Fibroblast of skin of right quadriceps (primary cell): ENCODE data around the gene RALGPS2.
"Not testable (repeated sequence)": the region's sequence is repeated elsewhere in the genome, so short reads cannot be mapped to it uniquely, and the experiment has no call there.

Source experiments
- DNase-seq: peaks from one replicate; pipeline ENCODE4 v3.0.0-alpha.2; 2013

RALGPS2 gene

DNA sequence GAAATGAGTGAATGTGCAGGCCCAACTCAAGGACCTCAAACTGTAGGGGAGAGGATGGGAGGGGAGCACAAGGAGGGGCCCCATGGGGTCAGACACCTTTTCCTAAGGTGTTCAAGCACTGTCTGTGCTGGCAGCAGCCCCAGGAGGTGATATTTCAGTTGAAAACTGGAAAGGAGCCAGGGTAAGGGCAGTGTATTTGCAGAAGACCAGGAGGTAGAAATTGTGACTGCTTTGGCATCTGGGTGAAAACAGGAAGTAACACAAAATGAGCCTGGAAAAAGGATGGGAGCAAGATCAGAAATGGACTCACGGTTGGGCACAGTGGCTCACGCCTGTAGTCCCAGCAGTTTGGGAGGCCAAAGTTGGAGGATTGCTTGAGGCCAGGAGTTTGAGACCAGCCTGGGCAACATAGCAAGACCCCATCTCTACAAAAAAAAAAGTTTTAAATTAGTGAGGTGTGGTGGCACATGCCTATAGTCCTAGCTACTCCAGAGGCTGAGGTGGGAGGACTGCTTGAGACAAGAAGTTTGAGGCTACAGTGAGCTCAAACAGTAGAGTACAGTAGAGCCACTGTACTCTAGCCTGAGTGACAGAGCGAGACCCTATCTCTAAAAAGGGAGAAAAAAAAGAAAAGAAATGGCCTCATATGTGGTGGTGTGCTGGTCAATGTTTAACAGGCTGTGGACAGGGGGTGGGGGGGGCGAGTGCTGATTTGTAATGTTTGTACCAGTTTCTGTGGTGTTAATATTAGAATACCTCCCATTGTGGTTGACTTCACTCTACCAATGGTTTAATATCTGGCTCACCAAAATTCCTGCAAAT lies 222.0 kb downstream of the RALGPS2 start:
- DNase-seq, result no peak

DNA sequence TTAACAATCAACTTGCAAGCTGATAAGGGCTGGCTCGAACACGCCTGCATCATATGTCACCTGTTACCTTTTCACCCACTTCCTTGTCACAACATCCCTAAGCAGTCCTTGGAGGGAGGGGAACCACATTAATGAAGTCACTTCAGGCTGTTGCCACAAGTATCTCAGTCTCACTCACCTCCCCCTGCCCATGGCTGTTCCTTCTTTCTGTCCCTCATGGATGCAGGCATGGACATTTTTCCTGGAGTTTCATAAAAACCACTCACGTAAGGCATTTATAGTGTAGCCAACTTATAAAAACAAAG lies 222.6 kb downstream of the RALGPS2 start:
- no peak for DNase-seq

DNA sequence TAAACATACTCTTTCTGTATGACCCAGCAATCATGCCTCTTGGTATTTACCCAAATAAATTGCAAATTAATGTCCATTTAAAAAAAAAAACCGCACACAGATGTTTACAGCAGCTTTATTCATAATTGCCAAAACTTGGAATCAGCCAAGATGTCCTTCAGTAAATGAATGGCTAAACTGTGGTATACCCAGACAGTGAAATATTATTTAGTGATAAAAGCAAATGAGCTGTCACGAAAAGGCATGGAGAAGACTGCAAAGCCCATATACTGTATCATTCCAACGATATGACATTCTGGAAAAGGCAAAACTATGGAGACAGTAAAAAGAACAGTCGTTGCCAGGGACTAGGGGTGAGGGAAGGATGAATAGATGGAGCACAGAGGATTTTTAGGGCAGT lies 223.6 kb downstream of the RALGPS2 start:
- no peak for DNase-seq

DNA sequence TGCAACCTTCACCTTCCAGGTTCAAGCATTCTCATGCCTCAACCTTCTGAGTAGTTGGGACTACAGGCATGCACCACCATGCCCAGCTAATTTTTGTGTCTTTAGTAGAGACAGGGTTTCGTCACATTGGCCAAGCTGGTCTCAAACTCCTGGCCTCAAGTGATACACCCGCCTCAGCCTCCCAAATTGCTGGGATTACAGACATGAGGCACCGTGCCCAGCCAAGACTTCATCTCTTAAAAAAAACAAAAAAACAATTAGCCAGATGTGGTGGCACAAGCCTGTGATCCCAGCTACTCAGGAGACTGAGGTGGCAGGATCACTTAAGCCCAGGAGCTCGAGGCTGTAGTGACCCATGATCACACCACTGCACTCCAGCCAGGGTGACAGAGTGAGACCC lies 224.8 kb downstream of the RALGPS2 start:
- not testable (repeated sequence) for DNase-seq

DNA sequence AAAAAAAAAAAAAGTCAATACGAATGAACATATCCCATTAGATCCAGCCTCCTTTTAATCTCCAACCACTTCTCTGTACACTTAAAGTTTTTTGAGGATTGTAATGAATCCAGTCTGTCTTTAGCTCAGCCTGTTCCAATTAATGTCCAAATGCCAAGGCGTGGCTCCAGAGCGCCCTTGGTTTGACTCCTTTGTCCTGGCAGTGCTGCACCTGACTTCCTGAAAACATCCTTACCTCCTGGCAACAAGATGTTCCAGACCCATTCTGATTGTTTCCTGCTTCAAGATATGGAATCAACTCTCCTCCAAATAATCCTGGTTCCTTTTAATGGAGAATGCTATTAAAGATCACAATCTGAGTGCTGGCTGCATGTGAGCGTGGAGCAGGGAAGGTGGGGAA lies 226.6 kb downstream of the RALGPS2 start:
- DNase-seq, result no peak

DNA sequence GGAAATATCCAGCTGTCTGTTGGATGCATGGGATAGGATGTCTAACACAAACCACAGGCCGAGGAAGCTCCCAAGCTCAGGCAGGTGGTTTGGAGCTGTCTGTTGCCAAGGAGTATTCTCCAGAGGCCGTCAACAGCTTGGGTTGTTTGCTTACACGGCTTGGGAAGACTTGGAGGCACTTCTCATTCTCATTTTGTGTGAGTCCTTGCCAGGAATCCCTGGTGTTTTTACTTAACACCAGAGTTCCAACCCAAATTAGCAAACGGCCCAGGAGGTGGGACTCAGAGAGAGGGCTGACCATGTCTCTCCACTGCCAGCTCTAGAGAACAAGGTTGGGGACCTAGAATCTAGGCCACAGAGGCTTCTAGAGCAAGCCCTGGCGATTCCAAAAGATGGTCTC lies 228.0 kb downstream of the RALGPS2 start:
- DNase-seq, result peak; percentile 43

DNA sequence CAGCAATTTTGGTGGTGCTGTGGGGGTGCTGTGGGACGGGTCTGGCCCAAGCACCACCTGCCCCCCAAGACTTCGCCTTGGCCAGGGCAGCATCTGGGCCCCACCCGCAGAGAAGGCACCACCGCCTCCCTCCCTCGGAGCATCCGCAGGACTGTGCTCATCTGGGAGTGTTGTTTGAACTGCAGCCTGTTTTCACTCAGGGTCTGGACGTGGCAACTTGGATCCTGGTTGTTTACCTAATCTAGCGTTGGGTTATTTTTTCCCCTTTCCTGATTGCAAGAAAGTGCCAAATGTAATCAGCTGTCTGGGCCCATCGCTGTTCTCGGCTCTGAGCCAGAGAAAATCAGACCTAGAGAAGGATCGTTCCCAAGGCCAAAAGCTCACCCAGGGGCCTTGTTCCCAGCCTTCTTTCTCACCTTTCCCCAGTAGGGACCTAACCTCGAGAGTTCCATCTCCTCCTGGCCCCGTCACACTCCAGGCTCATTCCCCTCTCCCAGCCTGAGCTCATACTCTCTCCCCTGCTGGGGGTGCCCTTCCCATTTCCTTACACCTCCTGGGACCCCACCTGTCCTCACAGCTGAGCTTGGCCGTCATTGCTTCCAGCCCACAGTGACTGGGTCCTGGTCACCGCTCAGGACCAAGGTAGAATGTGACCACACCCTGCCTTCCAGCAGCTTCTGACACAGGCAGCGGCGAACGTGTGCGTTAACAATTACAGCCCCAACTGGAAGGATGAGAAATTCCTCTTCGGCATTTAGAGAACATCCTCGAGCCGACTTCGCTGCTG lies 228.7 kb downstream of the RALGPS2 start:
- DNase-seq, result no peak

DNA sequence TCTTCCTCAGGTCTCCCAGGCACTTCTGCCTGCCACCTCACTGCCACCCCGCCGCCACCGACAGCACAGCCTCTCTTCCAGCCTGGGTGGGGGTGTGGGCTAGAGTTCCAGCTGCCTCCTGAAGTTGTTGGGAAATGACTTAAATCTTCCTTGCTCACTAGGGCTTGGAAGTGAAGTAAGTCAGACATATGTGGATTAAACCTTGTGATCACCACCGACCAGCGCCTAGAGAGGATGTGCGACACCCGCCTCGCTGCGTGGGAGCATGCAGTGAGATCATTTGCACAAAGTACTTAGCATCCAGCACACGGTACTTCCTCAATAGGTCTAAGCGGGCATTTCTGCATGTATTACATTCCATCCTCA lies 229.3 kb downstream of the RALGPS2 start:
- DNase-seq, result no peak

DNA sequence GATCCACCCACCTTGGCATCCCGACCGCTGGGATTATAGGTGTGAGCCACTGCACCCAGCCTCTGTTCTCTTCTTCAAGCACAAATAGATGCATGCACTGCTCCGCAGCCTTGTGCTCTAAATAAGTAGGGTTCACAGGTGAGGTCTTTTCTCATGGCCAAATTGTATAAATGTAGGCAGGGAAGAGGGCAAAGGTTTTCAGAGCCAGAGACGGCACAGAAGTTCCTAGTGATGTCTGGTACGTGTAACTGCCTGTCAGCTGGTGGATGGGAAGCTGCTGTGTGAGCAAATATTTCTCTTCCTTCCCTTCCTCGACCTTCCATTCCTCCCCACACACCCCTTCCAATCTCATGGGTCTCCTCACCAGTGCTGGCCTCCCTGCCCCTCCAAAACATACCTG lies 229.9 kb downstream of the RALGPS2 start:
- DNase-seq, result no peak

DNA sequence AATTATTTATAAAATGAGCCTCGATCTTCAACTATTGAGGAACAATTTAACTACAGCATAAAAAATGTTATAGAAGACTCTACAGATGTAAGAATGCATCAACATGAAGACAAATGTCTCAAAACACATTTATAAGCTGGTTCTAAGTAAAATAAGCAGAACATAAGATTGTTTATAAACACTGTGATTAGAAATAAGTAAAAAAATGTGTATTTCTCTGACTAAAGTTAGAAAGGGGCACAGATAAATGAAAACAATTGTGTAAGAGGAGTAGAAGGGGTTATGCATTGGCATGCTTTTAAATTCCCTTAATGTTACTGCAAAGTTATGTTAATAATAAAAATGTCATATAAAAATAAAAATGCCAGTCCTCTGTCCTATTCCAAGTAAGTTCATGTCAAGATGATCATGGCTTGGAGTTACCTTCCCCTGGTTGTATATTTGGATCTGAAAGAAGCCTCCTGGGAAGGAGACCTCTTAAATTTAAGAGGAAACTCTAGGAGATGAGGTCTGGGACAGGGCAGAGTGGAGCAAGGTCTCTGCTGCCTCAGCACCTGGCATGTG lies 230.4 kb downstream of the RALGPS2 start:
- no peak for DNase-seq

DNA sequence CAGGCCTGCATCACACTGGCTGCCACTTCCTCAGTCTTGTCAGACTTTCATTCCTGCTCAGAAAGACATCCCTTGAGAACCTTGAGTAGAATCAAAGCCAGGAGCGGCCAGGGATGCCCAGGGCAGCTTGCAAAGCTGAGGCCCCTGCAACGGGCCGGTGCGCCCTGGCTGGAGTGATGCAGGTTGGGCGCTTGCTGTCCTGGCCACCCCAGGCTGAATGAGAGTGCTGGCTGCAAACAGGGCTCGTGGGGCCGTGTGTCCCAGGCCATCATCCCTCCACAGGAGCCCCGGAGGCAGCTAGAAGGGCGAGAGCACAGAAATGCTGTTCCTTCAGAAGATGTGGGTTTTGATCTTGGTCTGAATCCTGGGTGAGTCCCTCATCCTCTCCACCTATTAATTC lies 233.4 kb downstream of the RALGPS2 start:
- DNase-seq, result no peak

DNA sequence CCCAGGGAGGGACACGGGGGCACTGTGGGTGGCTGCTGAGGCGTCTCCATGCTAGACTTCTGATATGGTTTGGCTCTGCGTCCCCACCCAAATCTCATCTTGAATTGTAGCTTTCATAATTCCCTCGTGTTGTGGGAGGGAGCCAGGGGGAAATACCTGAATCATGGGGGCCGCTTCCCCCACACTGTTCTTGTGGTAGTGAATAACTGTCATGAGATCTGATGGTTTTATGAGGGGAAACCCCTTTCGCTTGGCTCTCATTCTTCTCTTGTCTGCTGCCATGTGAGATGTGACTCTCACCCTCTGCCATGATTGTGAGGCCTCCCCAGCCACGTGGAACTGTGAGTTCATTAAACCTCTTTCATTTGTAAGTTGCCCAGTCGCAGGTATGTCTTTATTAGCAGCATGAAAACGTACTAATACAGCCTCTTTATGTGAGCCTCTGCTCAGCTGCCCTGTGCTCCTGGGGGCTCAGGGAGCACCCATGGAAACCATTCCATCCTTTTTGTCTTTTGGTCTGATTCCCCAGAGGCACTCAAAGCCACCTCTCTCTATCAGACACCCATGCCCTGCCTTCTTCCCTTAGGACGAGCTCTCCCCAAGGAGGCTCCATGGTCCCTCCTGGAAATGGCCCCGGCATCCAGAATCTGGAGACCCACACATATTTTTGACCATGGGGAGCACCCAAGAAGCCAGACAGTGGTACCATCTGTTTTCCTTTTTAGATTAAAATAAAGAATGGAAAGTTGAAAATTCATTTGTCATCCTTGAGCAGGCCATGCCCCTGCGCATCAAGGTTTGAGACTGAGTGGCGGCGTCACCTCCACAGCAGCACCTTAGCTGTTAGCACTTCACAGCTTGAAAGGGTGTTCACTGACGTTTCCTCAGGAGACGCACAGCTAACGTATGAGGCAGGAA lies 234.8 kb downstream of the RALGPS2 start:
- DNase-seq, result no peak

DNA sequence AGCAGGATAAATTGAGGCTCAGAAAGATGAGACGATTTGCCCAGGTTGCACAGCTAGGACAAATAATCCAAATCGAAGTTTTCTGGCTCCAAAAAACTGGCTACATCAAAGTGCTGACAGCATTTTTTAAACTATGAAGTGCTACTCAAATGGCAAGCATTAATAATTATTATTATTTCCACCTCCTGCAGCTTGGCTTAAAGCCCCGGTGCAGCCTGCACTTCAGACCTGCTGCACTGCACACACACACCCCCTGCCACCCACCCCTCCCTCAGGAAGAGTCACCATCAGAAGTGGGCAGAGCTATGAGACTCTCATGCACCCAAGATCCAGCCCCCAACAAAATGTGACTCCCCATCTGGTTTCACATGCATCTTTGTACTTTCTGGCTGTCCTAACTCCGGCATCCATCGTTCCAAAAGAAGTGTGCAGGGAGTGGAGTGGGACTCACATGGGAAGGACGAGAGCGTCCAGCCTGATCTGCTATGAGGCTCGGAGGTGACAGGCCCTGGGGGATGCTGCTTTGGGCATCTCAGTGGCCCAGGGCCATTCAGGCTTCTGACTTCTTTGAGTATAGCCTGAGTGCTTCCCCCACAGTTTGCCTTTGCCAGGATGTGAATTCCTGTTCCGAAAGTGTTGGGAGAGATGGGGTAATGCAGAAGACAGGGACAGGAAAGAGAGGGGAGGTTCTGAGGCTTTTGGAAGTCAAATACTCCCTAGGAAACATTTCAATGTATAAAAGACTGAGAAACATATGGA lies 235.6 kb downstream of the RALGPS2 start:
- no peak for DNase-seq

DNA sequence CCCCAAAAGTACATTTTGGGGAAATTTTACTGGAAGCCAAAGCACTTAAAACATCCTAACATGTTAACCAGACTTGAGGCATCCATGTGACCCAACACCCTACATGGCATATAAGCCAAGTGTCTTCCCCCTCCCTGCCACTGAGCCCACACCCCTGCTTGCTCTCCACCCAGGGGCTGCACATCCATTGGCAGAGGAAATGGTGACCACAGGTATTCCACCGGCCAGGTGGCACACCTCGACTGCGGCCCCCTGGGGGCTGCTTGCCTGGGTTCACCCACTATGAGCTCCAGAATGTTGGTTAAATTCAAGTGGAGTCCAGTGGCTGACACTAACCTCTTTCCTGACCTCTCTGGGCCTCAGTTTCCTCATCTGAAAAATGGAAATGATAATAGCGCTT lies 236.3 kb downstream of the RALGPS2 start:
- DNase-seq, result no peak

DNA sequence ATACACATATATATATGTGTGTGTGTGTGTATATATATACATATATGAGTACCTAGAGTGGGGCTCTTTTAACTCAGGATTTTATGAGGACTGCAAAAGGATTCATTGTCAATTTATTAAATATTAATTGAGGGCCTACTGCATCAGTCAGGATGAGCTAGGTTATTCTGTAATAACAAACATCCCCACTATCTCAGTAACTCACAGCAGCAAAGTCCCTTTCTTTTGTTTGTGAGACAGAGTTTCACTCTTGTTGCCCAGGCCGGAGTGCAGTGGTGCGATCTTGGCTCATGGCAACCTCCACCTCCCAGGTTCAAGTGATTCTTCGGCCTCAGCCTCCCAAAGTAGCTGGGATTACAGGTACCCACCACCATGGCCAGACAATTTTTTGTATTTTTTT lies 236.8 kb downstream of the RALGPS2 start:
- no peak for DNase-seq

DNA sequence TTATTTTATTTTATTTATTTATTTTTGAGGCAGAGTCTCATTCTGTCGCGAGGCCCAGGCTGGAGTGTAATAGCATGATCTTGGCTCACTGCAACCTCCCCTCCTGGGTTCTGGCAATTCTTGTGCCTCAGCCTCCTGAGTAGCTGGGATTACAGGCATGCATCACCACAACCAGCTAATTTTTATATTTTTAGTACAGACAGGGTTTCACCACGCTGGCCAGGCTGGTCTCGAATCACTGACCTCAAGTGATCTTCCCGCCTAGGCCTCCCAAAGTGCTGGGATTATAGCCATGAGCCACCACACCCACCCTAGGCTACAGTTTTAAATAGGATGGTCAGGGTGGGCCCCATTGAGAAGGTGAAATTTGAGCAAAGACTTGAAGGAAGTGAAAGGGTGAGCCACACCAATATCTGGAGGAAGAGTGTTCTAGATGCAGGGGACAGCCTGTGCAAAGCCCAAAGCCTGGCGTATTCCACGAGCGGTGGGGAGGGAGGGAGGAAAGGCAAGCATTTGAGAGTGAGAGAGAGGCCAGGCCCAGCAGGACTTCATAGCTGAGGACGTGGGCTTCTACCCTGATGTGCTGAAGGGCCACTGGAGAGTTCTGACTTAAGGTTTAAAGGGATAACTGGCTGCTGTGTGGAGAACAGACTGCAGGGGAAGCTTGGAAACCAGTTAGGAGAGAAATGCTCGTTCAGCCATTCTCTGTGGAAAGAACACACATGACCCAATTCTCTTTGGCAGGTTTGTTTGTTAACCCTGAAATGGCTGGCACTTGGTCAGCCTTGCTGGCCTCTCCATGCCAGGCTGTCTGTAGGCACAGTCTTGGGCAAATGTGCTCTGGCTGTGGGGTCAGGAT lies 238.0 kb downstream of the RALGPS2 start:
- no peak for DNase-seq

DNA sequence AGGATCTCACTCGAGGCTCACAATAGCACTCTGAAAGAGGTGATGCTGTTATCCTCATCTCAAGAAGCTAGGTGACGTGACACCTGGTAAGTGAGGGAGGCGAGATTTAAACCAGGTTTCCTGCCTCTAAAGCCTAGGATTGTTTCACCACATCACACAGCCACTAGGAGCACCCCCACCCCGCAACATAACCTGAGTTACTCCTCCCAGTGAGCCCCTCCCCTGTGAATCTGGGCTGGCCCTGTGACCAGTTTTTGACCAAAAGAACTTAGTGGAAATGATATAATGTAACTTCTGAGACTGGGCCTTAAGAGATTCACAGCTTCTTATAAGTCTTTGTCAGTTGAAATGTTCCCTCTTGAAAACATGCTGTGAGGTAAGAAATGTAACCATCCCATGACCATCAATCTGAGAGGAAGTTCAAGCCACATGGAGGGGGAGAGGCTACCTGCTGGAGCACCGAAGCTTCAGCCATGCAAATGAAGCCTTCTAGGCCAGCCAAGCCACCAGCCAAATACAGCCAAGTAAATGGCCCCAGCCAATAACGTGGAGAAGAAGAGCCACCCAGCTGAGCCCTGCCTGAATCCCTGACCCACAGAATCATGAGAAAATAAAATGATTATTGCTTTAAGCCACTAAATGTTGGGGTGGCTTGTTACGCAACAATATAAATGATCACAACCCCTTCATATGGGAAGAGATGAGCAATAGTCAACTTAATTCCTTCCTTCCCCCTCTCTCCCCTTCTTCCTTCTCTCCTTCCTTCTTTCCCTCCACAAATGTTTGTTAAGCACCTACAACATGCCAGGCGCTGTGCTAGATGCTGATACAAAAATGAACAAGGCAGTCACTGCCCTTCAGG lies 239.7 kb downstream of the RALGPS2 start:
- no peak for DNase-seq

DNA sequence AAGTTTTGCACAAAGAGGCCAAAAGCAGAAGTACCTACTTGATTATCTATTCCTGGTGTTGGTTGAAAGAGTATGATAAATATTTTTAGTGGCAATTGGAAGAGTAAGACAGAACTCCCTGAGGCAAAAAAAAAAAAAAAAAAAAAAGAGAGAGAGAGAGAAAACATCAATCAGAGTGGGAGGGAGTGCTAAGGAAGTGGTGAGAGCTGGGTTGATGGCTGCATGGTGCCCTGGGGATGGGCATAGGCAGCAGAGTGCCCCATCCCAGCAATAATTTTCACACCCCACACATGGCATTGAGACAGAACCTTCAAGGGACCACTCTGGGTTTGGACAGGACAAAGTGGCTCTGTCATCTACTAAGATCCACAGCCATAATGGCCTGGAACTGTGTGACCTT lies 241.3 kb downstream of the RALGPS2 start:
- no peak for DNase-seq

DNA sequence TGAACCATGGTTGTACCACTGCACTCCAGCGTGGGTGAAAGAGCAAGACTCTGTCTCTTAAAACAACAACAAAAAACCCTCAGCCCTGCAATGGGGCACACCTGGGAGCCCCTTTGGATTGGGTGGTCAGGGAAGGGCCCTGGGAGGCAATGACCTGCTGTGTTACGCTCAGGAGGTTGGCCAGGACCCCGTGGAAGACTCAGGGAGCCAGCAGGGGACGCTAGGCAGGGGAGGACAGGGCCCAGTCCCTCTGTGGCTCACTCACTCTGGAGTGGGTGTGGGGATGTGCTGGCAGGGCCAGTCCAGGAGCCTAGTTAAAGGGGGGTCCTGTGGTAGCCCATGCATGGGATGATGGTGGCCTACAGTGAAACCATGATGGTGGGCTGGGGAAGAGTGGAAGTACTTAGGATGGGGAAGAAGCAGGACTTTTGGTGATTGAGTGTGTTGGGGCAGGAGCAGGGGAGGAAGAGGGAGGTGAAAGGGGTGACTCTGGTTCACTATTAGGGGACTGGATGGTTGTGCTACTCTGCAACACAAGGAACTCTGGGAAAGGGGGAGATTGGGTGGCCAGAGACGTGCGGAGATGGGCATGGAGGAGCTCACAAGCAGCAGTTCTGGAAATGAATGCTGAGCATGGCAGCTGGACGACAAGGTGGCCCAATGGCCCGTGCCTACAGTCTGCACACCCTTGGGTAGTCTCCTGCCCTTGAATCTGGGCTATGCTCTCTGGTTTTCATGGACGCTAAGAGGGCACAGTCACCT lies 244.4 kb downstream of the RALGPS2 start:
- DNase-seq, result no peak

DNA sequence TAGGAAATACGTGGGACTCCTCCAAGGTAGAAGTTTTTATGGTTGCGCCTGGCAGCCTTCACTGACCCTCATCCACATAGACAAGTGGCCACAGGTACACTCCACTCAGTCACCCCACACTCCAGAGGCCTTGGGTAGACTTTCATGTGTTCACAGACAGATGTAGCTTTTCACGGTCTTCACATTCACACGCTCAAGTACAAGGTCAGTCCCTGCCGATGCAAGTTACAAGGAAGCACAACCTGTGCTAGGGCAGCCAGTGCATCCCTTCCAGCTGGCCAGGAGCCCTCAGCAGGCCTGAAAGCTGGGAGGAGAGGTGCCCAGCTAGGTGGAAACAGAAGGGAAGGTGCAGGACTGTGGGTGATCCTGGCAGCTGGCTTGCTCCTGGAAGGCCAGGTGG lies 245.1 kb downstream of the RALGPS2 start:
- no peak for DNase-seq
